ENCODE results near the gene SGMS1. TPM values are rescaled to one million over a fixed set of nuclear protein-coding genes. Genes with fewer than 3 reads are reported as not detected.

Gene SGMS1
- polyA plus RNA-seq, 1 donor from 2014 or later: 8.0 TPM

DNA sequence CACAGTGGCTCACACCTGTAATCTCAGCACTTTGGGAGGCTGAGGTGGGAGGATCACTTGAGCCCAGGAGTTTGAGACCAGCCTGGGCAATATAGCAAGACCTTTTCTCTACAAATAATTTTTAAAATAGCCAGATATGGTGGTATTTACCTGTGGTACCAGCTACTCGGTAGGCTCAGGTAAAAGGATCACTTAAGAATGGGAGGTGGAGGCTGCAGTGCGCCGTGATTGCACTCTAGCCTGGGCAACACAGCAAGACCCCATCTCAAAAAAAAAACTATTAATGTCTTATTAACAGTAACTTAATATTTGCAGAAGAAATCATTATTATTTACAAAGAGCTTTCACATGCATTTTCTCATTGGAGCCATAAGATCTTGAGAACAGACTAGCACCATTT lies 103.6 kb downstream of the SGMS1 start:
- Histone ChIP-seq H3K27ac (ENCODE audit: low read length) (no peak overlapping the region), H3K9me3 (ENCODE audit: low read length) (no peaks in the 10 kb centered on the region), H4K20me1 (ENCODE audit: insufficient read depth) (no peaks in the 10 kb centered on the region), H3K27me3 (ENCODE audit: insufficient read depth, low read depth, low read length) (no peaks in the 10 kb centered on the region), H3K4me3 (ENCODE audit: low read length) (no peak overlapping the region), H3K9ac (ENCODE audit: low read length) (no peak overlapping the region), H3F3A (ENCODE audit: insufficient read depth, low read length, poor library complexity, severe bottlenecking) (no peaks in the 10 kb centered on the region), H2AFZ (ENCODE audit: low read depth, low read length) (no peak overlapping the region), H3K9me2 (ENCODE audit: insufficient read depth, low read length) (no peaks in the 10 kb centered on the region), H3K36me3 (ENCODE audit: insufficient read depth, low read length) (no peaks in the 10 kb centered on the region), H3K4me2 (ENCODE audit: low read length) (no peak overlapping the region), H3K79me2 (replicated peaks; ENCODE audit: insufficient read depth, low read length) (no peaks in the 10 kb centered on the region)
- no peak for TF ChIP-seq POLR2AphosphoS5 (IDR thresholded peaks at IDR 0.05)
- TF ChIP-seq SMC3 (conservative IDR thresholded peaks at IDR 0.05; ENCODE audit: poor library complexity): no peak
- TF ChIP-seq MXI1 (conservative IDR thresholded peaks at IDR 0.05; ENCODE audit: poor library complexity, severe bottlenecking): no peak
- no peak for TF ChIP-seq EP300 (conservative IDR thresholded peaks at IDR 0.05; ENCODE audit: poor library complexity, severe bottlenecking)
- no peak for TF ChIP-seq RAD21 (conservative IDR thresholded peaks at IDR 0.05)
- TF ChIP-seq CTCF (IDR thresholded peaks at IDR 0.05; ENCODE audit: poor library complexity, severe bottlenecking): no peak
- no peak for TF ChIP-seq TAF1 (IDR thresholded peaks at IDR 0.05; ENCODE audit: low read depth)
- TF ChIP-seq EZH2 (IDR thresholded peaks at IDR 0.05; ENCODE audit: borderline replicate concordance, insufficient read depth, low read length, poor library complexity, severe bottlenecking): no peak
- TF ChIP-seq REST (IDR thresholded peaks at IDR 0.05; ENCODE audit: borderline replicate concordance): no peak

DNA sequence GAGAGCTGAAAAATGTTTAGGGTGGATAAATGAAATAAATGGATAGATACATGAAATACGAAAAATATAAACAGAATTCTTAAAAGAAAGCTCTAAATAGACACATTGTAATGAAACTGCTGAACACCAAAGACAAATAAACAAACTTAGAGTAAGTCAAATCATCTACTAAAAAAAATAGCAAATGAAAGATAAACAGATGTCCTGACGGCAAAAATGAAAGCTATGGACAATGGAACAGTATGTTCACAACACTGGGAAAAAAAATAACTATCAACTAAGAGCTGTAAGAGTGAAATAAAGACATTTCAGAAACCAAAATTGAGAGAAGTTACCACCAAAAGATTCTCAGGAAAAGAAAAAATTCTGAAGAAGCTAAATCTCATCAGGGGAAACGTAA lies 106.1 kb downstream of the SGMS1 start:
- H3K4me2 ChIP-seq (ENCODE audit: low read length): no peak overlapping the region
- no peak overlapping the region for H3K4me3 ChIP-seq (ENCODE audit: low read length)
- no peaks in the 10 kb centered on the region for H3K9me2 ChIP-seq (ENCODE audit: insufficient read depth, low read length)
- no peak overlapping the region for H3K27ac ChIP-seq (ENCODE audit: low read length)
- no peak overlapping the region for H3K9ac ChIP-seq (ENCODE audit: low read length)
- no peak overlapping the region for H2AFZ ChIP-seq (ENCODE audit: low read depth, low read length)
- H3F3A ChIP-seq (ENCODE audit: insufficient read depth, low read length, poor library complexity, severe bottlenecking): no peaks in the 10 kb centered on the region
- H3K36me3 ChIP-seq (ENCODE audit: insufficient read depth, low read length): no peaks in the 10 kb centered on the region
- no peaks in the 10 kb centered on the region for H3K79me2 ChIP-seq (replicated peaks; ENCODE audit: insufficient read depth, low read length)
- no peaks in the 10 kb centered on the region for H3K27me3 ChIP-seq (ENCODE audit: insufficient read depth, low read depth, low read length)
- TF ChIP-seq CTCF (IDR thresholded peaks at IDR 0.05; ENCODE audit: poor library complexity, severe bottlenecking) (no peak), EZH2 (IDR thresholded peaks at IDR 0.05; ENCODE audit: borderline replicate concordance, insufficient read depth, low read length, poor library complexity, severe bottlenecking) (no peak), POLR2AphosphoS5 (IDR thresholded peaks at IDR 0.05) (no peak), TAF1 (IDR thresholded peaks at IDR 0.05; ENCODE audit: low read depth) (no peak), MXI1 (conservative IDR thresholded peaks at IDR 0.05; ENCODE audit: poor library complexity, severe bottlenecking) (no peak), REST (IDR thresholded peaks at IDR 0.05; ENCODE audit: borderline replicate concordance) (no peak), RAD21 (conservative IDR thresholded peaks at IDR 0.05) (no peak), EP300 (conservative IDR thresholded peaks at IDR 0.05; ENCODE audit: poor library complexity, severe bottlenecking) (no peak), SMC3 (conservative IDR thresholded peaks at IDR 0.05; ENCODE audit: poor library complexity) (no peak)
- no peaks in the 10 kb centered on the region for H4K20me1 ChIP-seq (ENCODE audit: insufficient read depth)
- H3K9me3 ChIP-seq (ENCODE audit: low read length): no peaks in the 10 kb centered on the region

Measured in neural cell (in vitro differentiated cells).